Suprapubic skin (tissue), 3 donors: ENCODE data around the gene AARS1.
"Not testable (repeated sequence)": the region's sequence is repeated elsewhere in the genome, so short reads cannot be mapped to it uniquely, and the experiment has no call there.

ENCODE experiments used
- EP300 ChIP-seq: sonication (generic); formaldehyde crosslinking; IDR thresholded peaks from one replicate; pipeline ENCODE4 v1.6.1; 2017; ENCODE audit warnings: antibody characterized with exemption
- POLR2A ChIP-seq, 2 donors: fragments of 450-650 bp; IDR thresholded peaks; one replicate each; pipeline ENCODE4 v1.6.1; 2017; ENCODE audit warnings: antibody characterized with exemption in 2 of 2, mild to moderate bottlenecking in 2 of 2, moderate library complexity in 2 of 2
- TF ChIP-seq, protein P1 (sequence below), 2 donors: fragments of 200-600 bp in 1 of 2; fragments of 450-650 bp in 1 of 2; sonication (generic) in 1 of 2; IDR thresholded peaks; one replicate each; pipeline ENCODE4 v1.5.1; 2016 to 2019; ENCODE audit warnings: antibody characterized with exemption in 2 of 2, mild to moderate bottlenecking in 1 of 2, moderate library complexity in 1 of 2

DNA sequence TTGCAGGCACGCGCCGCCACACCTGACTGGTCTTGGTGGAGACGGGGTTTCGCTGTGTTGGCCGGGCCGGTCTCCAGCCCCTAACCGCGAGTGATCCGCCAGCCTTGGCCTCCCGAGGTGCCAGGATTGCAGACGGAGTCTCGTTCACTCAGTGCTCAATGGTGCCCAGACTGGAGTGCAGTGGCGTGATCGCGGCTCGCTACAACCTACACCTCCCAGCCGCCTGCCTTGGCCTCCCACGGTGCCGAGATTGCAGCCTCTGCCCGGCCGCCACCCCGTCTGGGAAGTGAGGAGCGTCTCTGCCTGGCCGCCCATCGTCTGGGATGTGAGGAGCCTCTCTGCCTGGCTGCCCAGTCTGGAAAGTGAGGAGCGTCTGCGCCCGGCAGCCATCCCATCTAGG lies 85.3 kb downstream of the AARS1 start:
- TF ChIP-seq, protein P1, sequence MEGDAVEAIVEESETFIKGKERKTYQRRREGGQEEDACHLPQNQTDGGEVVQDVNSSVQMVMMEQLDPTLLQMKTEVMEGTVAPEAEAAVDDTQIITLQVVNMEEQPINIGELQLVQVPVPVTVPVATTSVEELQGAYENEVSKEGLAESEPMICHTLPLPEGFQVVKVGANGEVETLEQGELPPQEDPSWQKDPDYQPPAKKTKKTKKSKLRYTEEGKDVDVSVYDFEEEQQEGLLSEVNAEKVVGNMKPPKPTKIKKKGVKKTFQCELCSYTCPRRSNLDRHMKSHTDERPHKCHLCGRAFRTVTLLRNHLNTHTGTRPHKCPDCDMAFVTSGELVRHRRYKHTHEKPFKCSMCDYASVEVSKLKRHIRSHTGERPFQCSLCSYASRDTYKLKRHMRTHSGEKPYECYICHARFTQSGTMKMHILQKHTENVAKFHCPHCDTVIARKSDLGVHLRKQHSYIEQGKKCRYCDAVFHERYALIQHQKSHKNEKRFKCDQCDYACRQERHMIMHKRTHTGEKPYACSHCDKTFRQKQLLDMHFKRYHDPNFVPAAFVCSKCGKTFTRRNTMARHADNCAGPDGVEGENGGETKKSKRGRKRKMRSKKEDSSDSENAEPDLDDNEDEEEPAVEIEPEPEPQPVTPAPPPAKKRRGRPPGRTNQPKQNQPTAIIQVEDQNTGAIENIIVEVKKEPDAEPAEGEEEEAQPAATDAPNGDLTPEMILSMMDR (IDR thresholded peaks at IDR 0.05): not testable (repeated sequence)
- not testable (repeated sequence) for TF ChIP-seq EP300; POLR2A (IDR thresholded peaks at IDR 0.05)
